ENCODE data around the gene ECE1. TPM values are rescaled to one million over a fixed set of nuclear protein-coding genes. Genes with fewer than 3 reads are reported as not detected.

Gene ECE1
- total RNA-seq, 1 donor, result 32.6 TPM

DNA sequence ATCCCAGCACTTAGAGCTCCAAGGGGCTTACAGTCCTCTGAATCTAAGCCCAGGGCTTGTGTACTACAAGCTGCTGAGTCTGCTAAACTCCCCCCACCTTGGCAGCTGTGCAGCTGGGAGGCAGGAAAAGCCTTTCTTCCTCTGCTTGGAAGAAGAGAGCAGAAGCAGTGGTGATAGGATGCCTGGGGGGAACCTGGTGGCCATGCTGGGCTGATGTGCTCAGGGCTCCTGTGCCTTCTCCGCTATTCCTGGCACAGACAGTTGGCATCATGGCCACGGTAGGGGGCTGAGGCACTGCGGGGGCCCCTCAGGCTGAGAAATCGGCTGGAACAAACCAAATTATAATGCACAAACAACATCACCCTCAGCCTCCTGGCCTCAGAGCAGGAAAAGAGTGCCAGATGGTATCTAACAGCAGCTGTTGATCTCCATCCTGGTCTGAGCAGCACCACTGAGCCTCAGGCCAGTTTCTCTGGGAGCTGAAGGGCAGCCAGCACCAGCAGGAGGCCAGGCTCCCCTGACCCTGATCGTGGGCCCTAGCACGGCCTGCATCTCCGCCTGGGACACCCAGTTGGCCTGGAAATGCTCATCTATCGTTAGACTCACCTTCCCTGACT lies 35.8 kb downstream of the ECE1 start:
- TF ChIP-seq, protein P1, sequence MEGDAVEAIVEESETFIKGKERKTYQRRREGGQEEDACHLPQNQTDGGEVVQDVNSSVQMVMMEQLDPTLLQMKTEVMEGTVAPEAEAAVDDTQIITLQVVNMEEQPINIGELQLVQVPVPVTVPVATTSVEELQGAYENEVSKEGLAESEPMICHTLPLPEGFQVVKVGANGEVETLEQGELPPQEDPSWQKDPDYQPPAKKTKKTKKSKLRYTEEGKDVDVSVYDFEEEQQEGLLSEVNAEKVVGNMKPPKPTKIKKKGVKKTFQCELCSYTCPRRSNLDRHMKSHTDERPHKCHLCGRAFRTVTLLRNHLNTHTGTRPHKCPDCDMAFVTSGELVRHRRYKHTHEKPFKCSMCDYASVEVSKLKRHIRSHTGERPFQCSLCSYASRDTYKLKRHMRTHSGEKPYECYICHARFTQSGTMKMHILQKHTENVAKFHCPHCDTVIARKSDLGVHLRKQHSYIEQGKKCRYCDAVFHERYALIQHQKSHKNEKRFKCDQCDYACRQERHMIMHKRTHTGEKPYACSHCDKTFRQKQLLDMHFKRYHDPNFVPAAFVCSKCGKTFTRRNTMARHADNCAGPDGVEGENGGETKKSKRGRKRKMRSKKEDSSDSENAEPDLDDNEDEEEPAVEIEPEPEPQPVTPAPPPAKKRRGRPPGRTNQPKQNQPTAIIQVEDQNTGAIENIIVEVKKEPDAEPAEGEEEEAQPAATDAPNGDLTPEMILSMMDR (IDR thresholded peaks at IDR 0.05; ENCODE audit: extremely low read depth, low read depth, low read length), result no peak
- H3K27ac ChIP-seq (ENCODE audit: low read depth, low read length), result no peak overlapping the region
- peaks cover 11% of the 10 kb centered on the region for H3K4me1 ChIP-seq (ENCODE audit: insufficient read depth, low read length)
- no peaks in the 10 kb centered on the region for H3K79me2 ChIP-seq (ENCODE audit: insufficient read depth, low read length)
- no peaks in the 10 kb centered on the region for H3K9me3 ChIP-seq (ENCODE audit: low read depth, low read length)
- H3K27me3 ChIP-seq (ENCODE audit: insufficient read depth, low read length), result no peaks in the 10 kb centered on the region
- H3K4me3 ChIP-seq (ENCODE audit: insufficient read depth, low read length), result no peak overlapping the region
- peaks cover 10% of the 10 kb centered on the region for H3K36me3 ChIP-seq (ENCODE audit: insufficient read depth, low read length)
- H3K4me2 ChIP-seq (ENCODE audit: insufficient read depth, low read length), result no peak overlapping the region
- H2AFZ ChIP-seq (ENCODE audit: low read length), result no peak overlapping the region
- H4K20me1 ChIP-seq (ENCODE audit: insufficient read depth, low read length), result no peaks in the 10 kb centered on the region
- DNase-seq (ENCODE audit: insufficient read length, low spot score, missing footprints), result peak; percentile 6

- TF ChIP-seq, protein P1 (IDR thresholded peaks at IDR 0.05; ENCODE audit: extremely low read depth, low read depth, low read length), result no peak
- H3K4me2 ChIP-seq (ENCODE audit: insufficient read depth, low read length), result peak overlapping the region; percentile 12
- no peak overlapping the region for H3K4me3 ChIP-seq (ENCODE audit: insufficient read depth, low read length)
- H3K79me2 ChIP-seq (ENCODE audit: insufficient read depth, low read length), result no peaks in the 10 kb centered on the region
- peak; percentile 95 for DNase-seq (ENCODE audit: insufficient read length, low spot score, missing footprints)
- no peaks in the 10 kb centered on the region for H3K27me3 ChIP-seq (ENCODE audit: insufficient read depth, low read length)
- H3K9me3 ChIP-seq (ENCODE audit: low read depth, low read length), result no peaks in the 10 kb centered on the region
- no peaks in the 10 kb centered on the region for H4K20me1 ChIP-seq (ENCODE audit: insufficient read depth, low read length)
- peaks cover 6% of the 10 kb centered on the region for H3K36me3 ChIP-seq (ENCODE audit: insufficient read depth, low read length)
- peak overlapping the region; percentile 79 for H3K27ac ChIP-seq (ENCODE audit: low read depth, low read length)
- peaks cover 11% of the 10 kb centered on the region for H3K4me1 ChIP-seq (ENCODE audit: insufficient read depth, low read length)
- H2AFZ ChIP-seq (ENCODE audit: low read length), result no peak overlapping the region
Observed at GRCh38 chr1:21251773-21252471, 38.3 kb downstream of the ECE1 start.

- DNase-seq (ENCODE audit: insufficient read length, low spot score, missing footprints), result no peak
- TF ChIP-seq, protein P1 (IDR thresholded peaks at IDR 0.05; ENCODE audit: extremely low read depth, low read depth, low read length), result no peak
- H2AFZ ChIP-seq (ENCODE audit: low read length), result no peak overlapping the region
Observed at GRCh38 chr1:21249940-21250493, 40.2 kb downstream of the ECE1 start.

More at GRCh38 chr1:21249940-21250493, 40.2 kb downstream of the ECE1 start:
- Histone ChIP-seq H3K36me3 (ENCODE audit: insufficient read depth, low read length) (peaks cover 4% of the 10 kb centered on the region), H3K9me3 (ENCODE audit: low read depth, low read length) (no peaks in the 10 kb centered on the region), H3K27me3 (ENCODE audit: insufficient read depth, low read length) (no peaks in the 10 kb centered on the region), H3K4me1 (ENCODE audit: insufficient read depth, low read length) (peaks cover 11% of the 10 kb centered on the region), H4K20me1 (ENCODE audit: insufficient read depth, low read length) (no peaks in the 10 kb centered on the region), H3K4me2 (ENCODE audit: insufficient read depth, low read length) (no peak overlapping the region), H3K27ac (ENCODE audit: low read depth, low read length) (no peak overlapping the region), H3K4me3 (ENCODE audit: insufficient read depth, low read length) (no peak overlapping the region), H3K79me2 (ENCODE audit: insufficient read depth, low read length) (no peaks in the 10 kb centered on the region)
